GM21447 (cell line): Measurements from ENCODE around the gene GGT6.

Experiments used
- ATAC-seq: cut with Tn5 transposase; IDR thresholded peaks from one replicate; pipeline ENCODE4 v1.9.1; 2021; ENCODE audit not compliant: unreplicated experiment

Gene GGT6

DNA sequence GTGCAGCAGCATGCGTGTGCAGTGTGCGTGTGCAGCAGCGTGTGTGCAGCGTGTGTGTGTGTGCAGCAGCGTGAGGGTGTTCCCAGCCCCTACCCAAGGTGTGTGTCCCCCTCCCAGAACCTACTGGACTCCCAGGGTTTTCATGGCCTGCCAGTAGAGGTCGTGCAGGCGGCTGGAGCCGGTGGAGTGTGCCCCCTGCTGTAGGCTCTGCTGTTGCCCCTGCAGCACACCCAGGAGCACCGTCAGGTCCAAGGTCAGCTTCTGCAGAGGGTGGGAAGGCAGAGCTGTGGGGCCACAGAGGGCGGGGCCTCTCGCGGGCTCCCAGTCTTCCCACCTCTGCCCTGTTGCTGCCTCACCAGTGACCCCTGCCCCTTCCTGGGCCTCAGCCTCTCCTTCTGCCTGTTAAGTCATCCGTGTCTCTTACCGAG lies 20.1 kb downstream of the GGT6 start:
- ATAC-seq, result no peak

DNA sequence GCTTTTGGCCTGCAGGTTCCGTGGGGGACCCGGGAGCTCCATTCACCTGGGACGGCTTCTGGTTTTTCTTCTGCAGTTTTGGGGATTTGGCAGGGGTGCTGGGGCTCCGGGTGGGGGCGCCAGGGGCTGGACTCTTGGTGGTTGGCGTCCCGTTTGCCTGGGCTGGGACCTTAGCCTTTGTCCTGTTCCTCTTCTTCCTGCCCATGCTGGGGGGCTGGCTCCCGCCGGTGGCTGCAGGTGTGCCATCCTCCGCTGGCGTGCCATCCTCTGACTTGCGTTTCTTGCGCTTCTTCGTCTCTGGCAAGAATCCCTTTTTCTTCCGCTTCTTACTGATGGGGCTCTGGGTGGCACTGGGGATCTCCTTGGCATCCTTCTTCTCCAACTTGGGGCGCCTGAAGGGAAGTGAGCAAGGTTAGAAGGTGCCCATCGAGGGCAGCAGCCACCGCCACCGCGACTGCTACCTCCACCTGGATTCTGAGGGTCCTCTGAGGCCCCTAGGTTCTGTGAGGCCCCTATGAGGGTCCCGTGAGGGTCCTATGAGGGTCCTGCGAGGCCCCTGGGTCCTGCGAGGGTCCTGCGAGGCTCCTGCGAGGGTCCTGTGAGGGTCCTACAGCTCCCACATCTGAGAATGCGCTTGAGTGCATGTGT lies 20.7 kb downstream of the GGT6 start:
- ATAC-seq, result no peak

DNA sequence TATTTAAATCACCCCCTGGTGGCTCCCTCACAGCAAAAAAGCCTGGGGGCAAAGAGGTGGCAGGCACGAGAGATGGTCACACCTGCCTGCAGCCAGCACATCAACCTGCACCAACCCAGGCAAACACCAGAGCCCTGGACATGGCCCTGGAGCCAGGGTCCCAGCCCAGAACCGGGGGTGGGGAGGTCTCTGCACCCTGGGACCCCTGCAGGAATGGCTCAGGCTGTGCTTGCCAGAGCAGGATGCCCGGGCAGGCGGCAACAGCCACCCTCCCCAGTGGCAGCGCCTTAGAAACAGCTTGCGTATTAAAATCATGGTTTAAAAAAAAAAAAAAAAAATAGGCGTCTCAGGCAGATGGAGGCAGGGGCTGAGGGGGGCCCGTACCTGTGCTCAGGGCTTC lies 21.4 kb downstream of the GGT6 start:
- ATAC-seq, result no peak

DNA sequence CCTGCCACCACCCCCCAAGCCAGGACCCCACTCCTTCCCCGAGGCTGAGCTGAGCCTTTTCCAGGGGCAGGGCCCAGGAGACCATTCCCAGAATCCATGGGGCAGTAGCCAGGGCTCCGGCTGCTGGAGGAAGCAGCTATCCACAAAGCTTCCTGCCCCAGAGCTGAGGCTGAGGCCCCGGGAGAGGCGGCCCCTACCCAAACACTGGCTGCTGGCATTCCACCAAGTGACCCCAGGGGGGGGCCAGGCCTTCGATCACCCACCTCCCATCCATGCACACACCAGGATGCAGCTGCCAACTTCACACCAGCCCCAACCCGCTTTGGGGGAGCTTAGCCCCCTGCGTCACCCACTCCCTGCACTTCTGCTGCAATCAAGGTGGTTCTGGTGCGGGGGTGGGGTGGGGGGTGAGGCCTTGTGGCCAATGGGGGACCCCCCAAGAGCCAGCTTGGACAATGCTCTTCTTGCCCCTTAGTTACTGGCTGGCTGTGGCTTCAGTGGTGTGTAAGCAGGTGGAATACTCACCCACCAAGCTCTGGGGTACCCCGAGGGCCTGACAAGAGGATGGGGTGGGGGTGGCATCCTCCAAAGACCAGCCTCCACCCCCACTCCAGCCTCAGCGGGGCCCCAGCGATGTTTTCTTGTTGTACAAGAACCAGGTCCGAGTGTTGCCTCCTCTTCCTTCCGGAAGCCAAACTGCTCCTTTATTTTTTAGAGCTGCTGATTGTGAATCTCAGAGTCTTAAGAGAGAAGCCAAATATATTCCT lies 22.0 kb downstream of the GGT6 start:
- ATAC-seq, result no peak

GRCh38 chr17:4537451-4538235 lies 22.7 kb downstream of the GGT6 start:
- no peak for ATAC-seq

GRCh38 chr17:4536742-4537411 lies 23.5 kb downstream of the GGT6 start:
- ATAC-seq, result no peak

DNA sequence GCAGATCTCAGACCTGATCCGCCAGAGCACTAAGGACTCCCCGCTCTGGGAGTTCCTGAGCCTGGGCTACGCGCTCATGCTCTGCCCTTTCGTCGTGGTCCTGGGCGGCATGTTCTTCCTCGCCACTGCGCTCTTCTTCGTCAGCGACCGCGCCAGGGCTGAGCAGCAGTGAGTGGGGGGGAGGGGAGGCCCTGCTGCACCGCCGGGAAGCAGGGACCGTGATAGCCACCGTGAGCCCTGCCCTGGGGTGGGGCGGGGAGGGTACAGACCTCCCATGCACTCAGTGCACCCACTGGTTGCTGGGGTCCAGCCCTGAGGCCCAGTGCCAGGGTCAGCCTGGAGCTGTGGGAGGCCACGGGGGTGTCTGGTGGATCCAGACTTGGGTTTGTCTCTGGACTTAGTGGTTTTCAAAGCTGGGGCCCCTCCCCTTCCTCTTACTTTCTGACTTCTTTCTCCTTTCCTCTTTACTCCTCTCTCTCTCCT lies 24.1 kb downstream of the GGT6 start:
- no peak for ATAC-seq

GRCh38 chr17:4535667-4536258 lies 24.6 kb downstream of the GGT6 start:
- no peak for ATAC-seq

DNA sequence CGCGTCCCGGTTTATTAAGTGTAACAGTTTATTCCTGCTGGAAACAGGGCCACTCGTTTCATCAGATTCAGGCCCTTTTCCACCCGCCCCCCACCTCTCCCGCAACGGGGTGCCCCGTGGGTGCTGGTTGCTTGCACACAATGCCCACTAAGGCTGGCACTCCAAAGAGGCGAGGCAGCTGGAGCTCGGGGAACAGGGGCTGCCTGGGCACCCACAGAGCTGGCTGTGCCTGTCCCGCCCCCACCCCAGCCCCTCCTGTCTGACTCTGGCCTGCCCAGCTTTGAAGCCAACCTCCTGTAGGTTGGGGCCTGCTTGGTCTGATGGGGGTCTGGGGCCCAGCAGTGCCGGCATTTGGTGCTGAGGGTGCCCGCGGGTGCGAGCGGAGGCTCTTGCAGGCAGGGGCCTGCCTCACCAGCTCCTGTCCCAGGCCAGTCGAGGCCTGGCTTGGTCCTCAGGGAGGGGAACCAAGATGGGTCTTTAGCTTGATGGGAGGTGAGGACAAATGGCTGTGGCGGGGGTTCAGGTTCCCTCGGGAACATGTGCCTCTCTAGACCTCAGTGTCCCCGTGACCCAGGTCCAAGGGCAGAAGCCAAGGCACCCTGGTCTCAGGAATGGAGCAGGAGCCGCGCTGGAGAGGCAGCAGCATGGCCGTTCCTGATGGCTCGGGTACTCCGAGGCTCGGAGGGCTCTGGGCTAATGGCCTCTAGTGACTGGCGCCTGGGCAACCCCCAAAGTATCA lies 25.3 kb downstream of the GGT6 start:
- ATAC-seq, result no peak

GRCh38 chr17:4534515-4534914 lies 25.9 kb downstream of the GGT6 start:
- ATAC-seq, result no peak

DNA sequence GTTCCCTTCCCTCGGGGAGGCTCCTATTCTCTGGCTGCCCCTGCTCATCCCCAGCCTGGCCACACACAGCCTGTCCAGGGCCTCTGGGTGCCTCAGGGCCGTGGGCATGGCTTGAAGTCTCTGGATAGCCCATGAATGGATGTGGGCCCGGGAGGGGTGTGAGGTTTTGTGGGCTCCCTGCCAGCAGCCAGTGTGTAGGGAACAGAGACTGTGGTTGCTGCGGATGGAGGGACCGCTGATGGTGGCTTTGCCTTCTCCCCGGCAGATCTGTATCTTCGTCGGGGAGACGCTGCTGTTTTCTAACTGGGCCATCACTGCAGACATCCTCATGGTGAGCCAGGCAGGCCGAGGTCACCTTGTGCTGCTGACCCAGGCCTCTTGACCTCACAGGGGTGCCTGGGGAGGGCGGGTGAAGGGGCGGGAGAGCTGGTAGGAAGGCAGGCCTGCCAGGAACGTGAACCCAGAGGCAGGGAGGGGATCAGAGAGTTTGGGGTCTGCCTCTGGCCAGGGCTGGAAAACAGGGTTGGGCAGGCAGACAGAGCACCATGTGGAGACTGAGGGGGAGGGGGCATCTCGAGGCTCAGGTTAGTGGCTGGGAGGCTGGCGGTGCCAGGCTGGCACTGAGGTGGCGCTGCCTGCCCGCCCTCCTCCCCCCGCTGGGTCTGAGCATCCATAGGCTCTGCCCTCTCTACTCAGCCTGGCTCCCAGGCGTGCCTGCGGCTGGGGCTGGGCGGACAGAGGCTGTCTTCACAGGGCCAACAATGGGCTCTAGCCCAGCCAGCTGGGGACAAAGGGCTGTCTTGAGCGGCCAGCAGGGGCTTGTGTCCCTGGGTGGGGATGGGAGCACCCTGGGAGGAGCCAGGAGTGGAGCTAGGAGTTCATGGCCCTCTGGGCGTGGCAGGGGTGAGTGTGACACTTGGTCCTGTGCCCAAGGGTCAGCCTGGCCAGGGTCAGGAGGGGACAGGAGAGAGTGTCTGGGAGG lies 26.6 kb downstream of the GGT6 start:
- no peak for ATAC-seq

GRCh38 chr17:4532860-4533522 lies 27.4 kb downstream of the GGT6 start:
- ATAC-seq, result no peak

DNA sequence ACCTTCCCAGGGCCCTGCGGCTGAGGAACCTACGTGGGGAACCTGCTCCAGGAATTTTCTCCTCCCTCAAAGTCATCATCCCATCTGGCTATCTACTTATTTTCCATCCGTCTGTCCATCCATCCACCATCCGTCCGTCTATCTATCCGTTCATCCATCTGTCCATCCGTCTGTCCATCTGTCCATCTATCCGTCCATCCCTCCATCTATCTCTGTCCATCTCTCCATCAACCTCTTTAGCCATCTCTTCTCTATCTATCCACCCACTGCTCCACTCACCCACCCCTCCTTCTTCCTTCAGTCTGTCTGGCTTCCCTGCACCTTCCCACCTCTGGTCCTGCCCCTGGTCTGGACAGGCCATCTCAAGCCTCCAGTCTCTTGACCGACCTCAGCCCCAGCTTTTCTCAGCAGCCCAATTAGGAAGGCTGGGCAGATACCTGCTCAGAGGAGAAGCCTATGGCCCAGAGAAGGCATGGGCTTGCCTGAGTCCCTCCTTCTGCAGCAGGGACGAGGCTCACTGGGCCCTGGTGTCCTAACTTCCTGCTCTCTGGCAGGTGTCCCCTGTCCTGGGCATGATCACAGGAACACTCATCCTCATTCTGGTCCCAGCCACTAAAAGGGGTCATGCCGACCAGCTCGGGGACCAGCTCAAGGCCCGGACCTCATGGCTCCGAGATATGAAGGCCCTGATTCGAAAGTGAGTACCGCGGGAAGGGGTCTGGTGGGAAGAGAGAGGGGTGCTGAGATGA lies 28.2 kb downstream of the GGT6 start:
- ATAC-seq, result no peak

DNA sequence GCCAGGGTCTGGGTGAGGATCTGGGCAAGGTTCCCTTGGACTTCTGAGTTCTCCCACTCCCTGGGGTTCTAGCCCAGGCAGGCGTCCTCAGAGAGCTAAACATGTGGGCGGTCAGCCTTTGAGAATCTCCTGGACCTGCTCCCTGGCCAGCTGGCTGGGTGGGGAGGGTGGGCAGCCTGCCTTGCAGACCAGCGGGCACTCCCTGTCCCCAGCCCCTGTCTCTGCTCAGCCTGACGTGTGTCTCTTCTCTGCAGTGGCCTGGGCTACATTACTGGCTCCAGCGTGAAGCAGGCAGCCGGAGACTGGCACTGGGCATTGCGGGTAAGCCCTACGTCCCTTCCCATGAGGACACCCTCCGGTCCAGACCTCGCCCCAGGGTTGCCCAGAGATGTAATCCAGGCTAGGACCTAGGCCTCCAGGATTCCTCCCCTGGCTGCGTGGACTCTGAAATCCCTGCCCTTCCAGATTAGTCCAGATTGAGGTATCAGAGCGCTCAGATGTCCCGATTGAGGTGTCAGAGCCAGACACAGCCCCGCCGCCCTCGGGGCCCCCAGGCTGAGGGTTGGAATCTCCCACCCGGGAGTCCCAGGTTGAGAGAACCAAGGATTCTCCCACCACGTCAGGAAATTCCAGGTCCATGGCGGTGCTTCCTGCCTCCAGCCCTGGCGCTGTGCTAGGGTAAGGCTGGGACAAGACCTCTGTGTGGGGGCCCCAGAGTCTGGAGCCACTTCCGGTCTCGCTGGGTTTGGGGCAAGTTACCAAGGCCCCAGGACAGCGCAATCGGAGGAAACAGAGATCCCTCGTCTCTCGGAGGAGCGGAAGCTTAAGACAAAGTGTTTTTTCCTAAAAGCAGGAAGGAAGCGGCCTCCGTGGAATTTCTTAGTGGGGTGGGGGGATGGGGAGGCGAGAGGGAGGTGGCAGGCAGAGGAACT lies 29.3 kb downstream of the GGT6 start:
- ATAC-seq, result no peak

- ATAC-seq, result no peak
Observed at GRCh38 chr17:4529533-4530152, 30.7 kb downstream of the GGT6 start.

DNA sequence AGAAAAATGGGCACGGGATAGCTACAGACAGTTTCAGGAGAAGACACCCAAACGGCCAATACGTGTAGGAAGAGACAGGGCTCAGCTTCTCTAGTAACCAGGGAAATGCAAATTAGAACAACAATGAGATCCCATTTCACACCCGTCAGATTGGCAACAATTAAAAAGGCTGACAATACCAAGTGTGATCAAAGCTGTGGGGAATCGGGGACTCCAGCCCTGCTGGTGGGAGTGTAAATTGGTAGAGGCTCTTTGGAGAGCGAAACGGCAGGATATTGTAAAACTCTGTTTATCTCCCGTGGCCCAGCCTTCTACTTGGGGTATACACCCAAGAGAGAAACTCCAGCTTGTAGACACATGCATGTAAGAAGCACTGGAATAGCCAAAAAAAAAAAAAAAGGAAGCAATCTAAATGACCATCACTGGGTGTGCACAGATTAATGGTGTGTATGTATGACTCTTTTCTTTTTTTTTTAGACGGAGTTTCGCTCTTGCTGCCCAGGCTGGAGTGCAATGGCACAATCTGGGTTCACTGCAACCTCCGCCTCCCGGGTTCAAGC lies 32.7 kb downstream of the GGT6 start:
- ATAC-seq, result no peak
